Sigmoid colon (tissue), 7 donors: ENCODE results near the gene HS1BP3. TPM values are rescaled to one million over a fixed set of nuclear protein-coding genes. Genes with fewer than 3 reads are reported as not detected.

Source experiments
- DNase-seq: peaks from one replicate; pipeline ENCODE4 v3.0.0-alpha.2; 2019
- H3K27ac ChIP-seq, 4 donors: fragments of 200-600 bp; sonication (generic); one replicate each; pipeline ENCODE4 v1.5.1; 2016 to 2019; ENCODE audit warnings: mild to moderate bottlenecking in 1 of 4
- H3K27me3 ChIP-seq, 3 donors: fragments of 200-600 bp; sonication (generic); one replicate each; pipeline ENCODE4 v1.5.1; 2019; ENCODE audit warnings: mild to moderate bottlenecking in 1 of 3
- H3K36me3 ChIP-seq, 4 donors: fragments of 200-600 bp; sonication (generic); one replicate each; pipeline ENCODE4 v1.5.1; 2016 to 2019
- H3K4me1 ChIP-seq, 4 donors: fragments of 200-600 bp; sonication (generic); one replicate each; pipeline ENCODE4 v1.5.1; 2017 to 2019
- H3K4me3 ChIP-seq, 4 donors: fragments of 200-600 bp; sonication (generic); one replicate each; pipeline ENCODE4 v1.5.1; 2017 to 2019; ENCODE audit warnings: mild to moderate bottlenecking in 2 of 4, moderate library complexity in 1 of 4
- H3K9me3 ChIP-seq, 4 donors: fragments of 200-600 bp in 3 of 4; sonication (generic) in 3 of 4; one replicate each; pipeline versions ENCODE4 v1.5.1 to v1.6.1; 2013 to 2019
- CTCF ChIP-seq, 4 experiments: fragments of 450-650 bp in 3 of 4; fragments of 200-600 bp in 1 of 4; IDR thresholded peaks; one replicate each; pipeline ENCODE4 v1.5.1; 2016 to 2019; ENCODE audit warnings: antibody characterized with exemption in 4 of 4, mild to moderate bottlenecking in 3 of 4, moderate library complexity in 2 of 4
- EP300 ChIP-seq, 4 donors: sonication (generic); formaldehyde crosslinking; IDR thresholded peaks; one replicate each; pipeline ENCODE4 v1.6.1; 2017; ENCODE audit warnings: antibody characterized with exemption in 4 of 4
- POLR2A ChIP-seq, 2 donors: fragments of 450-650 bp; IDR thresholded peaks; one replicate each; pipeline ENCODE4 v1.6.1; 2016; ENCODE audit warnings: antibody characterized with exemption in 2 of 2, mild to moderate bottlenecking in 2 of 2, moderate library complexity in 2 of 2
- POLR2AphosphoS5 ChIP-seq, 4 donors: sonication (generic); formaldehyde crosslinking; IDR thresholded peaks; one replicate each; pipeline ENCODE4 v1.6.1; 2017; ENCODE audit warnings: antibody characterized with exemption in 4 of 4
- WGBS, 2 donors: extraction: QIAGEN DNeasy Blood & Tissue Kit; methylation state at CpG; one replicate each; pipeline ENCODE4 v1.1.7; 2013; 5-methylcytosine and 5-hydroxymethylcytosine counted together
- intact Hi-C: fragments of 100-400 bp; cut with DNase I; formaldehyde crosslinking; loops from one replicate; pipeline ENCODE4 v1.15.1; 2023
- polyA plus RNA-seq, 3 donors: library from polyadenylated mRNA; stranded (reverse); fragments of 200-250 nt; gene quantifications; one replicate each; pipeline ENCODE4 v1.2.3, GENCODE V29; 2013
- total RNA-seq, 4 donors: library from RNA; depleted of rRNA; stranded (reverse); fragments of >200 nt; gene quantifications; one replicate each; pipeline ENCODE4 v1.1.0, GENCODE V29; 2016
- donor health status: healthy with polysubstance abuse.
- donor health status: Bipolar disorder and iron deficiency.
- donor health status: healthy.

The HS1BP3 gene
- total and polyA plus RNA-seq, 7 donors, result 25.2 to 54.6 (median 32.6) TPM

- WGBS, 2 donors, result 25 to 57% methylated on average over 6 of the region's 6 CpGs
- H3K27ac ChIP-seq, result peak overlapping the region in 2 of 4 donors; percentile 34 to 47
Observed at GRCh38 chr2:20675701-20676352, 24.9 kb upstream of the HS1BP3 start.

DNA sequence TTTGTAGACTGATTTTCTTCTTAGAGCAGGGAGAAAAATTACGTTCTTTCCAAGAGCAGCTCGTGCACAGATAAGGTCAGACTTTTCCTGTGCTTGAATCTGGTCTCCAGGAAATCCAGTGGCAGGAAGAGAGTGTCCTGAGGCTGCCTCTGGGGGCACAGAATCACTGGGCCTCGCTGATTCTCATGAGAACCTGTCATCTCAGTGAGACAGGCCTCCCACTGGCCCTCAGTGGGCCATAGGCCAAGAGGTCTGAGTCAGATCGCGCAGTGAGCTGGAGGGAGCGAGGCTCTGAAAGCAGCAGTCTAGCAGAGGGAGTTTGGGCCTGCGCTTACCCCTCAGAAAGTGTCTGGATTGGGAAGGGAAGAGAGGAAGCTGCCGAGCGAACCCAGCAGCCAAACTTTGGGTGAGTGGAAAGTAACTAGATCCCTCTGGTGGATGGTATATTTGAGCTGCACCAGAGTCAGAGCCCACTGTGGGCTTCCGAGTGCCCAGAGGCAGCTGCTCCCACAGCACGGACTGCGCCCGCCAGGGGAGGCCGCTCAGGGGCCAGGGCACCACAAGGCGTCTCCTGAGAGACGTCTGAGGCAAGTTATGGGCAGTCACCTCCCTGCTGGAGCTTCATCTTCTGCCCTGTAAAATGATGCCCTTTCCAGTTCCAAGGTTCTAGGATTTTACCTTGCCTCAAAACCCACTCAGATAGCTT, 24.2 kb upstream of the HS1BP3 start:
- Histone ChIP-seq H3K4me1 (peaks cover 0 to 36% (median 19%) of the 10 kb centered on the region in 4 donors), H3K27me3 (peaks cover 26 to 42% (median 26%) of the 10 kb centered on the region in 3 donors)

More at GRCh38 chr2:20675701-20676352, 24.9 kb upstream of the HS1BP3 start:
- Histone ChIP-seq H3K4me3 (no peak overlapping the region), H3K27me3 (peaks cover 19 to 35% (median 19%) of the 10 kb centered on the region in 3 donors), H3K9me3 (no peaks in the 10 kb centered on the region), H3K36me3 (no peaks in the 10 kb centered on the region), H3K4me1 (peaks cover 0 to 29% (median 15%) of the 10 kb centered on the region in 4 donors)
- no peak for DNase-seq
- TF ChIP-seq POLR2AphosphoS5 (IDR thresholded peaks at IDR 0.05) (no peak), POLR2A (IDR thresholded peaks at IDR 0.05) (no peak), CTCF (IDR thresholded peaks at IDR 0.05) (no peak), EP300 (IDR thresholded peaks at IDR 0.05) (no peak)
- intact Hi-C loops, result no loop called here

DNA sequence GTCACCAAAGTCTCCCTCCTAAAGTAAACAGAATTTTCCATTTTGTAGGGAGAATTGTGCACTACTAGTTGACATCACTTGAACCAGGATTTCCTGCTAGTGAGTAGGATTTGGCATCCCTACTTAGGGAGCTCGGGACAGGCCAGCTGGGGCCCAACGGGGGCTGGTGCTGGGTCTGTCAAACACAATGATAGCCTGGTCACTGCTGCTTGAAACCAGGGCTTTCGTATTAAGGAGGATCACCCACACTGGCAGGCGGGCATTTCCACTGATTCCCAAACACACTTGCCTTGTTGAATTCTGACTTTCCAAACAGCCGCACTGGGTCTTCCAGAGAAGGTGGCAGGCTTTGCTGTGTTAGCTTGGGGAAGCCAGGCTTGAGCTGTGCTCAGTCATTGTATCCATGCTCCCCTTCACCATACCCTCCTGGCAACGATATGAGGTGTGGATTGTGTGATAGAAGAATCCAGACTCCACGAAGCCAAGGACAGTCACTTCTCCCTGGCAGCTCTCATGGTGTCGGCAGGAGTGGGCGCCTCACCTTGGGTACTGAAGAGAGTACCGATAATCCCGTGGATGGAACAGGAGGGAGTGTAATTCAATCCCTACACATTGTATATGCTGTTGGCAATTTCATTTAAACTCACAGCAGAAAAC, 23.5 kb upstream of the HS1BP3 start:
- TF ChIP-seq EP300 (IDR thresholded peaks at IDR 0.05) (no peak), POLR2AphosphoS5 (IDR thresholded peaks at IDR 0.05) (no peak), CTCF (IDR thresholded peaks at IDR 0.05) (no peak), POLR2A (IDR thresholded peaks at IDR 0.05) (no peak)
- Histone ChIP-seq H3K27ac (peak overlapping the region in 3 of 4 donors; percentile 34 to 47 (median 35)), H3K27me3 (peaks cover 33 to 49% (median 33%) of the 10 kb centered on the region in 3 donors), H3K4me1 (peaks cover 0 to 37% (median 19%) of the 10 kb centered on the region in 4 donors), H3K9me3 (no peaks in the 10 kb centered on the region), H3K36me3 (no peaks in the 10 kb centered on the region), H3K4me3 (no peak overlapping the region)
- WGBS, 2 donors, result 79 to 88% methylated on average over 11 of the region's 11 CpGs
- intact Hi-C loops, result no loop called here
- DNase-seq, result no peak

More for the DNA sequence above, 24.2 kb upstream of the HS1BP3 start:
- H3K27ac ChIP-seq, result peak overlapping the region in 3 of 4 donors; percentile 34 to 47 (median 35)
- H3K9me3 ChIP-seq, result no peaks in the 10 kb centered on the region
- no peak for TF ChIP-seq EP300 (IDR thresholded peaks at IDR 0.05)
- TF ChIP-seq CTCF (IDR thresholded peaks at IDR 0.05), result no peak
- no peak for TF ChIP-seq POLR2AphosphoS5 (IDR thresholded peaks at IDR 0.05)
- no peak for TF ChIP-seq POLR2A (IDR thresholded peaks at IDR 0.05)
- WGBS, 2 donors, result 53 to 66% methylated on average over 16 of the region's 16 CpGs
- DNase-seq, result no peak
- intact Hi-C loops, result no loop called here
- no peaks in the 10 kb centered on the region for H3K36me3 ChIP-seq
- H3K4me3 ChIP-seq, result no peak overlapping the region

DNA sequence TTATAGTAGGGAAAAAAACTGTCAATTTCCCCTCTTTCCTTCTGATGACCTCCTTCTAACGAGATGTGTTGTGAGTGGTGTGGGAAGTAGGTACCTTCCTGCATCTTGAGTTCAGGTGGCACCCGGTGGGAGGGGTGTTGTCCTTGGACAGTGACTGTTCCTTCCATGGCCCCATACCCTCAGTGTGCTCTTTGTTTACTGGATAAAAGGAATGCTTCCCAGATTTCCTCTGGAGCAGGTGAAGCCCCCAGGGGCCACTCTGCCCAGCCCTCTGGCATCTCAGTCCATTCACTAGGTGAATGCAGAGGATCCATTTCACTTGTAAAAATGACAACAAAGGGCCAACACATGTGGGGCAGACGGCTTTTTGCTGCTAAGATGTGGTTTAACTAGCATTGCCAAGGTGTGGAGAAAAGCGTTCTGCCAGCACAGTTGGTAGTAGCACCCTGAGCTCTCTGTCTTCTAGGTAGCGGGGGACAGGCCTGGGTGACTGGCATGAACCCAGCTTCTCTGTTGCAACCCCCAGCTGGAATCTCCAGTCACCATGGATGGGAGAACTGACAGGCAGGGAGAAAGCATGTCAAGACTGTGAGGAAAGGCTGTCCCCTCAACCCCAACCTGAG, 22.9 kb upstream of the HS1BP3 start:
- TF ChIP-seq CTCF (IDR thresholded peaks at IDR 0.05) (no peak), POLR2AphosphoS5 (IDR thresholded peaks at IDR 0.05) (no peak), EP300 (IDR thresholded peaks at IDR 0.05) (no peak), POLR2A (IDR thresholded peaks at IDR 0.05) (no peak)
- intact Hi-C loops, result no loop called here
- DNase-seq, result no peak
- 77 to 79% methylated on average over 5 of the region's 5 CpGs for WGBS, 2 donors
- peaks cover 38 to 55% (median 39%) of the 10 kb centered on the region in 3 donors for H3K27me3 ChIP-seq
- H3K36me3 ChIP-seq, result no peaks in the 10 kb centered on the region
- no peak overlapping the region for H3K4me3 ChIP-seq
- H3K4me1 ChIP-seq, result peaks cover 0 to 37% (median 19%) of the 10 kb centered on the region in 4 donors
- no peak overlapping the region for H3K27ac ChIP-seq
- no peaks in the 10 kb centered on the region for H3K9me3 ChIP-seq
